Neural progenitor cell (in vitro differentiated cells): ENCODE data around the gene TANK. TPM values are rescaled to one million over a fixed set of nuclear protein-coding genes. Genes with fewer than 3 reads are reported as not detected.

ENCODE experiments used
- DNase-seq: peaks from one replicate; pipeline ENCODE4 v3.0.0-alpha.2; 2016; ENCODE audit warnings: low spot score
- H2AFZ ChIP-seq: fragments of 200-600 bp; sonication (generic); replicated peaks from 2 replicates; pipeline ENCODE4 v1.6.1; 2016; ENCODE audit warnings: antibody characterized with exemption
- H3F3A ChIP-seq: fragments of 200-600 bp; sonication (generic); 2 replicates; pipeline ENCODE4 v1.6.1; 2016; ENCODE audit warnings: antibody characterized with exemption, low read depth
- H3K27ac ChIP-seq: fragments of 200-600 bp; sonication (generic); 2 replicates; pipeline ENCODE4 v1.5.1; 2016; ENCODE audit warnings: mild to moderate bottlenecking
- H3K27me3 ChIP-seq: fragments of 200-600 bp; sonication (generic); 2 replicates; pipeline ENCODE4 v1.6.1; 2016; ENCODE audit warnings: mild to moderate bottlenecking, moderate library complexity
- H3K36me3 ChIP-seq: fragments of 200-600 bp; sonication (generic); 2 replicates; pipeline ENCODE4 v1.5.1; 2016
- H3K4me1 ChIP-seq: fragments of 200-600 bp; sonication (generic); 2 replicates; pipeline ENCODE4 v1.6.1; 2016; ENCODE audit warnings: mixed run types
- H3K4me2 ChIP-seq: fragments of 200-600 bp; sonication (generic); 2 replicates; pipeline ENCODE4 v1.6.1; 2016
- H3K4me3 ChIP-seq: fragments of 200-600 bp; sonication (generic); 2 replicates; pipeline ENCODE4 v1.5.1; 2016
- H3K79me2 ChIP-seq: fragments of 200-600 bp; sonication (generic); 2 replicates; pipeline ENCODE4 v1.6.1; 2016; ENCODE audit warnings: low read depth
- H3K9ac ChIP-seq: fragments of 200-600 bp; sonication (generic); 2 replicates; pipeline ENCODE4 v1.6.1; 2016
- H3K9me3 ChIP-seq: fragments of 200-600 bp; sonication (generic); 2 replicates; pipeline ENCODE4 v1.5.1; 2016; ENCODE audit warnings: low read depth
- H4K20me1 ChIP-seq: fragments of 200-600 bp; sonication (generic); 2 replicates; pipeline ENCODE4 v1.6.1; 2016; ENCODE audit warnings: low read depth
- H3K27ac Mint-ChIP-seq: 3 replicates; pipeline ENCODE4 v1.8.0; 2021; ENCODE audit warnings: mixed read lengths
- H3K27me3 Mint-ChIP-seq: 2 replicates; pipeline ENCODE4 v1.8.0; 2022; ENCODE audit warnings: low read depth, mild to moderate bottlenecking, inconsistent platforms, moderate library complexity, mixed read lengths; ENCODE audit not compliant: insufficient read depth
- H3K36me3 Mint-ChIP-seq: 3 replicates; pipeline ENCODE4 v1.8.0; 2021; ENCODE audit warnings: mixed read lengths
- H3K4me1 Mint-ChIP-seq: 3 replicates; pipeline ENCODE4 v1.8.0; 2021; ENCODE audit warnings: mixed read lengths
- H3K4me3 Mint-ChIP-seq: 3 replicates; pipeline ENCODE4 v1.8.0; 2021; ENCODE audit warnings: mild to moderate bottlenecking, moderate library complexity, mixed read lengths
- H3K9me3 Mint-ChIP-seq: 3 replicates; pipeline ENCODE4 v1.8.0; 2020; ENCODE audit warnings: mixed read lengths
- EZH2 ChIP-seq: fragments of 200-600 bp; sonication (generic); IDR thresholded peaks from 2 replicates; pipeline ENCODE4 v1.6.1; 2017; ENCODE audit warnings: antibody characterized with exemption, mild to moderate bottlenecking, moderate library complexity
- EZH2phosphoT487 ChIP-seq: fragments of 200-600 bp; sonication (generic); IDR thresholded peaks from 2 replicates; pipeline ENCODE4 v1.6.1; 2017; ENCODE audit warnings: antibody characterized with exemption
- total RNA-seq: library from RNA; depleted of rRNA; stranded (reverse); fragments of >200 nt; gene quantifications from 2 replicates; pipeline ENCODE4 v1.2.3, GENCODE V29; 2015; ENCODE audit warnings: low replicate concordance
- TF ChIP-seq, protein P1 (sequence below): fragments of 200-600 bp; sonication (generic); IDR thresholded peaks from 2 replicates; pipeline ENCODE4 v1.5.1; 2017; ENCODE audit warnings: antibody characterized with exemption, mild to moderate bottlenecking

The TANK gene
- total RNA-seq, 1 donor from 2014 or later, result 43.5 TPM

DNA sequence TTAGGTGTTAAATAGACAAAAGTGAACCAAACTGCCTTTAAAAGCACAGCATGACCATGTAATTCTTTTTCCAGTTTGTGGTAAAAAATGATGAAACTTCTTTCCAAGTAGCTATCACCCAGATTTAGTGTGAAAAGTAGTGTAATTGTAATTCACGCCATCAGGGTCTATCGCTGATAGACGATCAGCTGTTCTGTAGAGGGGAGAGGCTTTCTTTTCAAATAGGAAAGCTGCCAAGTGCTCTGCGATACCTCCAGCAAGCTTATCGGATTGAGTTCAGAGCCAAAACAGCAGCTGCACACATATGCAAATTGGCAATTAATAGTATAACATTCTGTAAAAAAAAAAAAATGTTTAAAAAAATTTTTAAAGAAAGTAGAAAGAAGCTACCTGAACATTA is 86.1 kb downstream of the TANK start:
- Mint-ChIP-seq H3K27me3 (peaks cover 16% of the 10 kb centered on the region), H3K27ac (no peak overlapping the region), H3K36me3 (peaks cover 1% of the 10 kb centered on the region), H3K4me1 (peaks cover 36% of the 10 kb centered on the region), H3K9me3 (no peaks in the 10 kb centered on the region), H3K4me3 (no peak overlapping the region)
- Histone ChIP-seq H3K27ac (no peak overlapping the region), H4K20me1 (no peaks in the 10 kb centered on the region), H3K27me3 (peaks cover 15% of the 10 kb centered on the region), H3F3A (peaks cover 43% of the 10 kb centered on the region), H3K79me2 (no peaks in the 10 kb centered on the region), H3K9me3 (no peaks in the 10 kb centered on the region), H3K4me1 (peaks cover 57% of the 10 kb centered on the region), H3K4me2 (peak overlapping the region; percentile 73), H2AFZ (no peak overlapping the region), H3K4me3 (peak overlapping the region; percentile 10), H3K36me3 (no peaks in the 10 kb centered on the region), H3K9ac (no peak overlapping the region)
- DNase-seq, result peak; percentile 41
- TF ChIP-seq, protein P1, sequence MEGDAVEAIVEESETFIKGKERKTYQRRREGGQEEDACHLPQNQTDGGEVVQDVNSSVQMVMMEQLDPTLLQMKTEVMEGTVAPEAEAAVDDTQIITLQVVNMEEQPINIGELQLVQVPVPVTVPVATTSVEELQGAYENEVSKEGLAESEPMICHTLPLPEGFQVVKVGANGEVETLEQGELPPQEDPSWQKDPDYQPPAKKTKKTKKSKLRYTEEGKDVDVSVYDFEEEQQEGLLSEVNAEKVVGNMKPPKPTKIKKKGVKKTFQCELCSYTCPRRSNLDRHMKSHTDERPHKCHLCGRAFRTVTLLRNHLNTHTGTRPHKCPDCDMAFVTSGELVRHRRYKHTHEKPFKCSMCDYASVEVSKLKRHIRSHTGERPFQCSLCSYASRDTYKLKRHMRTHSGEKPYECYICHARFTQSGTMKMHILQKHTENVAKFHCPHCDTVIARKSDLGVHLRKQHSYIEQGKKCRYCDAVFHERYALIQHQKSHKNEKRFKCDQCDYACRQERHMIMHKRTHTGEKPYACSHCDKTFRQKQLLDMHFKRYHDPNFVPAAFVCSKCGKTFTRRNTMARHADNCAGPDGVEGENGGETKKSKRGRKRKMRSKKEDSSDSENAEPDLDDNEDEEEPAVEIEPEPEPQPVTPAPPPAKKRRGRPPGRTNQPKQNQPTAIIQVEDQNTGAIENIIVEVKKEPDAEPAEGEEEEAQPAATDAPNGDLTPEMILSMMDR, result no peak
- TF ChIP-seq EZH2, result no peak
- TF ChIP-seq EZH2phosphoT487, result no peak

GRCh38 chr2:161250864-161251436 is 90.7 kb downstream of the TANK start:
- no peaks in the 10 kb centered on the region for H4K20me1 ChIP-seq
- no peaks in the 10 kb centered on the region for H3K36me3 Mint-ChIP-seq
- peaks cover 10% of the 10 kb centered on the region for H3K4me1 Mint-ChIP-seq
- peaks cover 7% of the 10 kb centered on the region for H3K27me3 Mint-ChIP-seq
- peak; percentile 66 for DNase-seq
- H3K9me3 ChIP-seq, result no peaks in the 10 kb centered on the region
- no peak overlapping the region for H3K27ac Mint-ChIP-seq
- H3K9me3 Mint-ChIP-seq, result no peaks in the 10 kb centered on the region
- H3K4me3 ChIP-seq, result no peak overlapping the region
- peaks cover 15% of the 10 kb centered on the region for H3F3A ChIP-seq
- no peak overlapping the region for H3K9ac ChIP-seq
- H3K27ac ChIP-seq, result no peak overlapping the region
- no peaks in the 10 kb centered on the region for H3K36me3 ChIP-seq
- no peak overlapping the region for H2AFZ ChIP-seq
- no peak overlapping the region for H3K4me2 ChIP-seq
- no peaks in the 10 kb centered on the region for H3K27me3 ChIP-seq
- H3K4me1 ChIP-seq, result peaks cover 19% of the 10 kb centered on the region
- H3K4me3 Mint-ChIP-seq, result no peak overlapping the region
- TF ChIP-seq EZH2, result no peak
- TF ChIP-seq, protein P1, result peak; percentile 79
- H3K79me2 ChIP-seq, result no peaks in the 10 kb centered on the region

GRCh38 chr2:161257123-161257952 is 97.1 kb downstream of the TANK start:
- TF ChIP-seq, protein P1, result no peak
- no peak for TF ChIP-seq EZH2
- no peak for TF ChIP-seq EZH2phosphoT487
- Mint-ChIP-seq H3K27me3 (no peaks in the 10 kb centered on the region), H3K4me3 (no peak overlapping the region), H3K4me1 (no peaks in the 10 kb centered on the region), H3K27ac (no peak overlapping the region), H3K9me3 (no peaks in the 10 kb centered on the region), H3K36me3 (no peaks in the 10 kb centered on the region)
- no peak overlapping the region for H3K27ac ChIP-seq
- no peak overlapping the region for H3K9ac ChIP-seq
- no peak overlapping the region for H3K4me2 ChIP-seq
- no peaks in the 10 kb centered on the region for H3K9me3 ChIP-seq
- peak overlapping the region; percentile 70 for H2AFZ ChIP-seq
- peaks cover 3% of the 10 kb centered on the region for H3F3A ChIP-seq
- H4K20me1 ChIP-seq, result no peaks in the 10 kb centered on the region
- no peaks in the 10 kb centered on the region for H3K27me3 ChIP-seq
- H3K79me2 ChIP-seq, result no peaks in the 10 kb centered on the region
- no peaks in the 10 kb centered on the region for H3K4me1 ChIP-seq
- no peak overlapping the region for H3K4me3 ChIP-seq
- DNase-seq, result no peak
- no peaks in the 10 kb centered on the region for H3K36me3 ChIP-seq
